PC-3 (cell line): Measurements from ENCODE around the gene SPATA1. TPM values are rescaled to one million over a fixed set of nuclear protein-coding genes. Genes with fewer than 3 reads are reported as not detected.

Experiments used
- ATAC-seq: fragments of 200-7000 bp; cut with Tn5 transposase; 2 replicates; pipeline ENCODE4 v1.9.1; 2020; ENCODE audit warnings: mild to moderate bottlenecking, moderate library complexity
- BruUV-seq: library from RNA; stranded (reverse); fragments of 400-500 nt; replicated peaks from 2 replicates; lab custom pipeline; 2021; lab: Mats Ljungman, UMichigan
- CTCF ChIA-PET: fragments of 300-600 bp; sonication (Branson Sonifier 250); formaldehyde crosslinking; loops from one replicate; lab custom pipeline; 2022; ENCODE audit warnings: antibody characterized with exemption; lab: Charles Lee
- POLR2A ChIA-PET: fragments of 300-600 bp; sonication (Branson Sonifier 250); formaldehyde crosslinking; loops from one replicate; lab custom pipeline; 2022; ENCODE audit warnings: antibody characterized with exemption; ENCODE audit not compliant: unreplicated experiment; lab: Charles Lee
- DNase-seq: peaks from one replicate; pipeline ENCODE4 v3.0.0-alpha.2; 2015
- H2AFZ ChIP-seq: fragments of 300-600 bp; sonication (generic); 2 replicates; pipeline ENCODE4 v1.6.0; 2016; ENCODE audit warnings: antibody characterized with exemption, low read length
- H3F3A ChIP-seq: fragments of 300-600 bp; sonication (generic); one replicate; pipeline ENCODE4 v1.6.0; 2017; ENCODE audit warnings: antibody characterized with exemption, low read length, control low read depth, mild to moderate bottlenecking; ENCODE audit not compliant: unreplicated experiment
- H3K27ac ChIP-seq: fragments of 300-600 bp; sonication (generic); 2 replicates; pipeline ENCODE4 v1.5.1; 2016; ENCODE audit warnings: mild to moderate bottlenecking, low read length
- H3K27me3 ChIP-seq: fragments of 300-600 bp; sonication (generic); 2 replicates; pipeline ENCODE4 v1.6.1; 2016; ENCODE audit warnings: low read length, mixed read lengths
- H3K36me3 ChIP-seq: fragments of 300-600 bp; sonication (generic); 2 replicates; pipeline ENCODE4 v1.6.1; 2016; ENCODE audit warnings: low read depth, mixed run types, low read length, mixed read lengths
- H3K4me1 ChIP-seq: fragments of 300-600 bp; sonication (generic); 2 replicates; pipeline ENCODE4 v1.5.1; 2016; ENCODE audit warnings: low read length; ENCODE audit not compliant: insufficient read depth
- H3K4me2 ChIP-seq: fragments of 300-600 bp; sonication (generic); 2 replicates; pipeline ENCODE4 v1.6.0; 2016; ENCODE audit warnings: low read length
- H3K4me3 ChIP-seq: fragments of 300-600 bp; sonication (generic); 2 replicates; pipeline ENCODE4 v1.5.1; 2016; ENCODE audit warnings: mild to moderate bottlenecking, low read length, mixed read lengths
- H3K79me2 ChIP-seq: fragments of 300-600 bp; sonication (generic); 2 replicates; pipeline ENCODE4 v1.6.1; 2017; ENCODE audit warnings: low read length, mixed read lengths
- H3K9ac ChIP-seq: fragments of 300-600 bp; sonication (generic); 2 replicates; pipeline ENCODE4 v1.6.0; 2016; ENCODE audit warnings: mild to moderate bottlenecking, low read length
- H3K9me2 ChIP-seq: fragments of 300-600 bp; sonication (generic); replicated peaks from 2 replicates; pipeline ENCODE4 v1.6.1; 2016; ENCODE audit warnings: mixed run types, low read length, mixed read lengths
- H3K9me3 ChIP-seq: fragments of 300-600 bp; sonication (generic); 2 replicates; pipeline ENCODE4 v1.6.1; 2016; ENCODE audit warnings: low read length, mixed read lengths
- H4K20me1 ChIP-seq: fragments of 300-600 bp; sonication (generic); 2 replicates; pipeline ENCODE4 v1.6.1; 2016; ENCODE audit warnings: low read length, mixed read lengths
- EZH2 ChIP-seq: fragments of 300-600 bp; sonication (generic); IDR thresholded peaks from one replicate; pipeline ENCODE4 v1.6.1; 2017; ENCODE audit warnings: antibody characterized with exemption, mild to moderate bottlenecking, low read length; ENCODE audit not compliant: unreplicated experiment
- EZH2phosphoT487 ChIP-seq: fragments of 300-600 bp; sonication (generic); IDR thresholded peaks from 2 replicates; pipeline ENCODE4 v1.6.1; 2018; ENCODE audit warnings: mild to moderate bottlenecking, antibody characterized with exemption, low read length, borderline replicate concordance
- intact Hi-C: fragments of 100-400 bp; cut with micrococcal nuclease; formaldehyde crosslinking; loops from 2 replicates; pipeline ENCODE4 v1.9.0; 2023
- total RNA-seq: library from RNA; depleted of rRNA; stranded (reverse); fragments of >200 nt; gene quantifications from 2 replicates; pipeline ENCODE4 v1.2.3, GENCODE V29; 2014
- TF ChIP-seq, protein P1 (sequence below): fragments of 300-600 bp; sonication (generic); conservative IDR thresholded peaks from 2 replicates; pipeline ENCODE4 v1.5.1; 2017; ENCODE audit warnings: antibody characterized with exemption, low read depth, mild to moderate bottlenecking, low read length

The SPATA1 gene
- total RNA-seq, 1 experiment from 2014 or later = 2.9 TPM

DNA sequence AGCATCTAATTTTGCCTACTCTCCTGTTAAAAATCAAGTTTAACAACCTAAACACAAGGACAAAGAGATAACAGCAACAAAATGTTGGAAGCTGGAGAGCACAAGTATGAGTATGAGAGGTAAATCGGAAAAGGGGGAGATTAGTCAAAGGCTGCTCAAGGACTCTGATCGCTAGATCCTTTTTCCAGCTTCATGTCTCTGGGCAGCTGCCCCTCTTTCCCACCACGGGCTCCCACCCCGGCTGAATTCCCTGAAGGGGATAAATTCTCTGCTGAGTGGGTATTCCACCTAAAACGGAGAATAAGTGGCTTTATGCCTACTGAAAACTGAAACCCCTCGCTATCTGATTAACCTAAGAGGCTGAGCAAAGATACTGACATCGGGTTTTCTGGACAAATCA is 68.8 kb downstream of the SPATA1 start:
- Histone ChIP-seq H3K4me1 (peaks cover 39% of the 10 kb centered on the region), H4K20me1 (no peaks in the 10 kb centered on the region), H3K27ac (no peak overlapping the region), H3K27me3 (no peaks in the 10 kb centered on the region), H3K9me2 (no peaks in the 10 kb centered on the region), H3K9me3 (no peaks in the 10 kb centered on the region), H3K36me3 (peaks cover 2% of the 10 kb centered on the region; the same call in 1 of the 2 replicates), H3K4me3 (peak overlapping the region; percentile 68), H3F3A (peaks cover 9% of the 10 kb centered on the region), H2AFZ (peak overlapping the region; percentile 79), H3K79me2 (peaks cover 21% of the 10 kb centered on the region), H3K9ac (peak overlapping the region; percentile 47; the same call in 1 of the 2 replicates), H3K4me2 (peak overlapping the region; percentile 92)
- no peak for TF ChIP-seq EZH2phosphoT487
- BruUV-seq = no TSS peak
- ATAC-seq (no peak), DNase-seq (no peak)
- ChIA-PET CTCF (no interaction called here), POLR2A (no interaction called here)
- intact Hi-C loops = loop anchor here (1.0 to 10.0 kb wide), 3 partner anchors 24 to 100 kb away; partner anchors contain the start of genes GNG5 and SPATA1

GRCh38 chr1:84581648-84582047 is 75.5 kb downstream of the SPATA1 start:
- no peaks in the 10 kb centered on the region for H3F3A ChIP-seq
- BruUV-seq = no TSS peak
- no peak overlapping the region for H3K9ac ChIP-seq
- no peak overlapping the region for H3K4me2 ChIP-seq
- H3K36me3 ChIP-seq = no peaks in the 10 kb centered on the region
- DNase-seq (no peak), ATAC-seq (no peak)
- H3K9me2 ChIP-seq = no peaks in the 10 kb centered on the region
- TF ChIP-seq, protein P1, sequence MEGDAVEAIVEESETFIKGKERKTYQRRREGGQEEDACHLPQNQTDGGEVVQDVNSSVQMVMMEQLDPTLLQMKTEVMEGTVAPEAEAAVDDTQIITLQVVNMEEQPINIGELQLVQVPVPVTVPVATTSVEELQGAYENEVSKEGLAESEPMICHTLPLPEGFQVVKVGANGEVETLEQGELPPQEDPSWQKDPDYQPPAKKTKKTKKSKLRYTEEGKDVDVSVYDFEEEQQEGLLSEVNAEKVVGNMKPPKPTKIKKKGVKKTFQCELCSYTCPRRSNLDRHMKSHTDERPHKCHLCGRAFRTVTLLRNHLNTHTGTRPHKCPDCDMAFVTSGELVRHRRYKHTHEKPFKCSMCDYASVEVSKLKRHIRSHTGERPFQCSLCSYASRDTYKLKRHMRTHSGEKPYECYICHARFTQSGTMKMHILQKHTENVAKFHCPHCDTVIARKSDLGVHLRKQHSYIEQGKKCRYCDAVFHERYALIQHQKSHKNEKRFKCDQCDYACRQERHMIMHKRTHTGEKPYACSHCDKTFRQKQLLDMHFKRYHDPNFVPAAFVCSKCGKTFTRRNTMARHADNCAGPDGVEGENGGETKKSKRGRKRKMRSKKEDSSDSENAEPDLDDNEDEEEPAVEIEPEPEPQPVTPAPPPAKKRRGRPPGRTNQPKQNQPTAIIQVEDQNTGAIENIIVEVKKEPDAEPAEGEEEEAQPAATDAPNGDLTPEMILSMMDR = no peak
- TF ChIP-seq EZH2 (no peak), EZH2phosphoT487 (no peak)
- no peaks in the 10 kb centered on the region for H4K20me1 ChIP-seq
- H3K9me3 ChIP-seq = no peaks in the 10 kb centered on the region
- H3K79me2 ChIP-seq = no peaks in the 10 kb centered on the region
- H3K4me1 ChIP-seq = no peaks in the 10 kb centered on the region
- ChIA-PET POLR2A (no interaction called here), CTCF (no interaction called here)
- H3K27me3 ChIP-seq = no peaks in the 10 kb centered on the region
- H2AFZ ChIP-seq = no peak overlapping the region
- H3K27ac ChIP-seq = no peak overlapping the region
- H3K4me3 ChIP-seq = no peak overlapping the region
- intact Hi-C loops = no loop called here

GRCh38 chr1:84582802-84583587 is 76.8 kb downstream of the SPATA1 start:
- no peak for TF ChIP-seq EZH2
- no peak for TF ChIP-seq EZH2phosphoT487
- TF ChIP-seq, protein P1 = no peak
- ATAC-seq = peak; percentile 38
- Histone ChIP-seq H3K79me2 (no peaks in the 10 kb centered on the region), H3K9me2 (no peaks in the 10 kb centered on the region), H2AFZ (no peak overlapping the region), H3F3A (no peaks in the 10 kb centered on the region), H3K4me1 (no peaks in the 10 kb centered on the region), H3K36me3 (no peaks in the 10 kb centered on the region), H3K27me3 (no peaks in the 10 kb centered on the region), H3K27ac (no peak overlapping the region), H3K4me2 (no peak overlapping the region), H3K9me3 (no peaks in the 10 kb centered on the region), H3K9ac (no peak overlapping the region), H3K4me3 (no peak overlapping the region), H4K20me1 (no peaks in the 10 kb centered on the region)
- POLR2A ChIA-PET = no interaction called here
- intact Hi-C loops = no loop called here
- BruUV-seq = no TSS peak
- CTCF ChIA-PET = no interaction called here
- peak; percentile 10 for DNase-seq
